ENCODE results near the gene COX6B2. TPM values are rescaled to one million over a fixed set of nuclear protein-coding genes. Genes with fewer than 3 reads are reported as not detected.

The COX6B2 gene
- total and polyA plus RNA-seq, 12 donors, result not detected

DNA sequence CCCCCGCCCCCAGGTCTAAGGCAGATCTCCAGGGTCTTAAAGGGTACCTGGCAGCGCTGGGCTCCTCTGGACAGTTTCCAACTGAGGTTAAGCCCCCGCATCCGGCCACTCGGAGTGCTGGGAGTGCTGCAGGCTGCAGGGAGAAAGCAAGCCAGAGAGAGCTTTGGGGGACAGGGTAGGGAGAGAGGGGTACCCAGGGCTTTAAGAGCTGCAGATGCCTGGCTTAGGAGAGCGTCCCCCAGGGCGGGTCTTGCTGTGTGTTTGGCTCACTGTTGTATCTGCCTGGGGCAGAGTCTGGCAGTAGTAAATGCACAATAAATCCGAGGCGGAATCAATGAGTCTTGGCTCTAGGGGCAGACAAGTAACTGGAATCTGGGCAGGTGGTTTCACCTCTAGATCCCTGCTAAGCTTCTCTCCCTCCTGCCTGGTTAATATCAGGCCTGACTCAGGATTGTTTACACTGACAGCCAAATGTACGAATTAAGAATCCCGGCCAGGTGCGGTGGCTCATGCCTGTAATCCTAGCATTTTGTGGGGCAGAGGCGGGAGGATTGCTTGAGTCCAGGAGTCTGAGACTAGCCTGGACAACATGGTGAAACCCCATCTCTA lies 798 bp upstream of the COX6B2 start:
- Histone ChIP-seq H3K27me3 (peaks cover 18 to 71% (median 65%) of the 10 kb centered on the region in 7 donors), H3K4me1 (peaks cover 0 to 18% (median 15%) of the 10 kb centered on the region in 9 donors), H3K4me3 (no peak overlapping the region), H3K9me3 (no peaks in the 10 kb centered on the region), H3K36me3 (no peaks in the 10 kb centered on the region), H3K27ac (no peak overlapping the region)
- WGBS, 2 donors, result 29 to 32% methylated on average over 12 to 13 of the region's 13 CpGs
- ATAC-seq (no peak), DNase-seq (no peak)
- TF ChIP-seq, protein P1, sequence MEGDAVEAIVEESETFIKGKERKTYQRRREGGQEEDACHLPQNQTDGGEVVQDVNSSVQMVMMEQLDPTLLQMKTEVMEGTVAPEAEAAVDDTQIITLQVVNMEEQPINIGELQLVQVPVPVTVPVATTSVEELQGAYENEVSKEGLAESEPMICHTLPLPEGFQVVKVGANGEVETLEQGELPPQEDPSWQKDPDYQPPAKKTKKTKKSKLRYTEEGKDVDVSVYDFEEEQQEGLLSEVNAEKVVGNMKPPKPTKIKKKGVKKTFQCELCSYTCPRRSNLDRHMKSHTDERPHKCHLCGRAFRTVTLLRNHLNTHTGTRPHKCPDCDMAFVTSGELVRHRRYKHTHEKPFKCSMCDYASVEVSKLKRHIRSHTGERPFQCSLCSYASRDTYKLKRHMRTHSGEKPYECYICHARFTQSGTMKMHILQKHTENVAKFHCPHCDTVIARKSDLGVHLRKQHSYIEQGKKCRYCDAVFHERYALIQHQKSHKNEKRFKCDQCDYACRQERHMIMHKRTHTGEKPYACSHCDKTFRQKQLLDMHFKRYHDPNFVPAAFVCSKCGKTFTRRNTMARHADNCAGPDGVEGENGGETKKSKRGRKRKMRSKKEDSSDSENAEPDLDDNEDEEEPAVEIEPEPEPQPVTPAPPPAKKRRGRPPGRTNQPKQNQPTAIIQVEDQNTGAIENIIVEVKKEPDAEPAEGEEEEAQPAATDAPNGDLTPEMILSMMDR (IDR thresholded peaks at IDR 0.05), result no peak
- intact Hi-C loops (cut with DNase I), result no loop called here

DNA sequence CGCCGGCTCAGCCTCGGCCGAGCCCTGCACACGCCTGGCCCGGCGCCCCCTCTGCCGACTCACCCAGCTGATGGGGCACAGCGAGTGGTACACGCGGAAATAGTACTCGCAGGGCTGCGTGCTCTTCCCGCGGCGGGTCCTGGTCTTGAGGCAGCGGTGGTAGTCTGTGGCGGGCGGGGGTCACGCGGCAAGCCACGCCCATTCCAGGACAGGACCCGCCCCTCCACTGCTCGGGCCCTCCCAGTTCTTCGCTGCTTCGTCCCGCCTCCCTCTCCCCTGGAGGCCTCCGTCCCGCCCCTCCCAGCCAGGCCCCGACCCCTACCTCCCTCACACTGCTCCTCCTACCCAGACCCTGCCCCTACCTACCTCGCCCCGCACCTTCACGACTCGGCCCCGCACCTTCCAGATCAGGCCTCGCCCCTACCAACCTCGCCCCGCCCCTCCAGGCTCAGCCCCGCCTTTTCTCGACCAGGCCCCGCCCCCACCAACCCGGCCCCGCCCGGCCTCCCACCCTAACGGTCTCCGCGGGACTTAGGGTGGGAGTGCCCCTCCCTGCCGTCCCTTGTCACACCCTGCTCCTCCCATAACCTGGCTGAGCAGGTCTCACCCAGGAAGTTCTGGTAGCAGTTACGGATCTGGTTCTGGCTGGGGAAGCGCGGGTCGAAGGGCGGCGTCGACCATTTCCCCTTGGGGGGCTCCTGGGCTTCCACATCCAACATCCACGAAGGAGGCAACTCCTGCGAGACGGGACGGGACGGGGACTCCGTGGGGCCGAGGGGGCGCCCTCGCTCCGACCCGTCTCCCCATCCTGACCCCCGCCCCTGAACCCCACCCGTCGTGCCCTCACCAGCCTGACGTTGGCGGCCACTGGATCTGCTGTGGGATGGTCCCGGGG lies 469 bp downstream of the COX6B2 start:
- Histone ChIP-seq H3K27ac (no peak overlapping the region), H3K9me3 (no peaks in the 10 kb centered on the region), H3K4me3 (peak overlapping the region in 8 of 10 donors; percentile 24 to 52 (median 42)), H3K27me3 (peaks cover 18 to 73% (median 66%) of the 10 kb centered on the region in 7 donors), H3K36me3 (no peaks in the 10 kb centered on the region), H3K4me1 (peaks cover 0 to 18% (median 15%) of the 10 kb centered on the region in 9 donors)
- WGBS, 2 donors, result 2% methylated on average over 71 to 72 of the region's 72 CpGs
- TF ChIP-seq, protein P1 (IDR thresholded peaks at IDR 0.05), result no peak
- ATAC-seq (peak; percentile 39 to 89 (median 78)), DNase-seq (peak in 1 of 2 donors; percentile 61)
- intact Hi-C loops (cut with DNase I), result no loop called here

DNA sequence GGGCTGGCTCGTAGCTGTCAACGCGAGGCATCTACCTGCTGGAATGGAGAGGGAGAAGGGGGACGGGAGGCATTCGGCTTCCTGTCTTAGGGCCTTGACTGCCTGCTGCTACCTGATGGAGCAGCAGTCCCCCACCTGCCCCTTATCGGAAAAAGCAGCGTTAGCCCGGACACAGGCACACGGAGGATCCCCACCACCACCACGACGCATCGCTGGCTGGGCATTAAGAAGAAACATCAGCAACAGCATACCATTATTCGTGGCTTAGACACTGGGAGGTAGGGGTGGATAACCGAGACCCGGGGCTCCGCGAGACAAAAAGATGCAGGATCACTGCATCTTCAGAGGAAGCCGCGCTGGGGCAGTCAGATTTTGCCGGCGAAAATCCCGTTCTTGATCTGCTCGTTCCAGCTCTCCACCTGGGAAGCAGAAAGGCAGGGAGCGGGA lies 1.1 kb downstream of the COX6B2 start:
- intact Hi-C loops (cut with DNase I), result no loop called here
- Histone ChIP-seq H3K9me3 (no peaks in the 10 kb centered on the region), H3K4me3 (peak overlapping the region in 8 of 10 donors; percentile 24 to 52 (median 42)), H3K4me1 (peaks cover 0 to 18% (median 15%) of the 10 kb centered on the region in 9 donors), H3K27me3 (peaks cover 18 to 70% (median 66%) of the 10 kb centered on the region in 7 donors), H3K27ac (no peak overlapping the region), H3K36me3 (no peaks in the 10 kb centered on the region)
- WGBS, 2 donors, result 3 to 5% methylated on average over 24 of the region's 24 CpGs
- DNase-seq (no peak), ATAC-seq (no peak)
- TF ChIP-seq, protein P1 (IDR thresholded peaks at IDR 0.05), result no peak

- Histone ChIP-seq H3K9me3 (no peaks in the 10 kb centered on the region), H3K4me3 (no peak overlapping the region), H3K36me3 (peaks cover 0 to 1% (median 0%) of the 10 kb centered on the region in 9 donors), H3K4me1 (peaks cover 0 to 22% (median 15%) of the 10 kb centered on the region in 9 donors), H3K27ac (no peak overlapping the region), H3K27me3 (peaks cover 18 to 70% (median 66%) of the 10 kb centered on the region in 7 donors)
- TF ChIP-seq, protein P1 (IDR thresholded peaks at IDR 0.05), result no peak
- ATAC-seq, result no peak
- 62 to 63% methylated on average over 25 of the region's 25 CpGs for WGBS, 2 donors
- intact Hi-C loops (cut with DNase I), result no loop called here
- no peak for DNase-seq
These were observed 1.9 kb downstream of the COX6B2 start for GRCh38 chr19:55352549-55353145.
